OCI-LY1 (cell line): ENCODE data around the gene HOXC10.

Experiments used
- H2AFZ ChIP-seq: fragments of 200-600 bp; sonication (generic), shearing (Covaris generic); 2 replicates; pipeline ENCODE4 v1.6.0; 2014; ENCODE audit warnings: antibody characterized with exemption, mild to moderate bottlenecking, low read length
- H3F3A ChIP-seq: fragments of 200-600 bp; sonication (generic), shearing (Covaris generic); 2 replicates; pipeline ENCODE4 v1.6.0; 2014; ENCODE audit warnings: mild to moderate bottlenecking, antibody characterized with exemption, low read length, moderate library complexity; ENCODE audit not compliant: insufficient read depth
- H3K27ac ChIP-seq: fragments of 200-600 bp; sonication (generic); 2 replicates; pipeline ENCODE4 v1.5.1; 2014; ENCODE audit warnings: low read length, mixed run types, mild to moderate bottlenecking, low read depth; ENCODE audit not compliant: poor library complexity, severe bottlenecking
- H3K27me3 ChIP-seq: fragments of 200-600 bp; sonication (generic); 2 replicates; pipeline ENCODE4 v1.6.0; 2014; ENCODE audit warnings: antibody characterized with exemption, mild to moderate bottlenecking, low read length, moderate library complexity; ENCODE audit not compliant: insufficient read depth
- H3K36me3 ChIP-seq: fragments of 200-600 bp; sonication (generic); 2 replicates; pipeline ENCODE4 v1.6.1; 2014; ENCODE audit warnings: mild to moderate bottlenecking, antibody characterized with exemption, low read length, moderate library complexity, mixed read lengths; ENCODE audit not compliant: insufficient read depth
- H3K4me1 ChIP-seq: fragments of 200-600 bp; sonication (generic); 2 replicates; pipeline ENCODE4 v1.5.1; 2014; ENCODE audit warnings: mild to moderate bottlenecking, low read length, moderate library complexity; ENCODE audit not compliant: insufficient read depth, severe bottlenecking
- H3K4me2 ChIP-seq: fragments of 200-600 bp; sonication (generic), shearing (Covaris generic); 2 replicates; pipeline ENCODE4 v1.6.1; 2014; ENCODE audit warnings: low read length
- H3K4me3 ChIP-seq: fragments of 200-600 bp; sonication (generic); 2 replicates; pipeline ENCODE4 v1.5.1; 2014; ENCODE audit warnings: low read length, low read depth, mild to moderate bottlenecking, mixed read lengths; ENCODE audit not compliant: poor library complexity, severe bottlenecking
- H3K79me2 ChIP-seq: fragments of 200-600 bp; shearing (Covaris generic); 2 replicates; pipeline ENCODE4 v1.6.1; 2016; ENCODE audit warnings: mixed run types, low read length, mixed read lengths; ENCODE audit not compliant: insufficient read depth
- H3K9ac ChIP-seq: fragments of 200-600 bp; sonication (generic), shearing (Covaris generic); 2 replicates; pipeline ENCODE4 v1.6.1; 2014; ENCODE audit warnings: mild to moderate bottlenecking, low read length, mixed read lengths
- H3K9me2 ChIP-seq: fragments of 200-600 bp; sonication (generic), shearing (Covaris generic); 2 replicates; pipeline ENCODE4 v1.6.1; 2014; ENCODE audit warnings: low read depth, mild to moderate bottlenecking, low read length, mixed read lengths
- H3K9me3 ChIP-seq: fragments of 200-600 bp; shearing (Covaris generic); 2 replicates; pipeline ENCODE4 v1.6.1; 2014; ENCODE audit warnings: low read length, mixed read lengths
- H4K20me1 ChIP-seq: fragments of 200-600 bp; sonication (generic), shearing (Covaris generic); 2 replicates; pipeline ENCODE4 v1.6.0; 2016; ENCODE audit warnings: mild to moderate bottlenecking, low read length; ENCODE audit not compliant: insufficient read depth
- EZH2 ChIP-seq: fragments of 200-600 bp; sonication (generic), shearing (Covaris generic); IDR thresholded peaks from 2 replicates; pipeline ENCODE4 v1.8.0; 2017; ENCODE audit warnings: borderline replicate concordance, mixed run types, mild to moderate bottlenecking, antibody characterized with exemption, low read length, moderate library complexity, mixed read lengths
- TF ChIP-seq, protein P1 (sequence below): fragments of 200-600 bp; sonication (generic), shearing (Covaris generic); IDR thresholded peaks from 2 replicates; pipeline ENCODE4 v1.5.1; 2017; ENCODE audit warnings: mild to moderate bottlenecking, antibody characterized with exemption, low read length, moderate library complexity, mixed read lengths

The HOXC10 gene

GRCh38 chr12:53998900-53999236 lies 13.9 kb downstream of the HOXC10 start:
- Histone ChIP-seq H3K9me3 (no peaks in the 10 kb centered on the region), H4K20me1 (no peaks in the 10 kb centered on the region), H2AFZ (no peak overlapping the region), H3K4me3 (no peak overlapping the region), H3F3A (no peaks in the 10 kb centered on the region), H3K4me2 (no peak overlapping the region), H3K79me2 (no peaks in the 10 kb centered on the region), H3K27ac (no peak overlapping the region), H3K9me2 (no peaks in the 10 kb centered on the region), H3K4me1 (no peaks in the 10 kb centered on the region), H3K9ac (no peak overlapping the region), H3K36me3 (no peaks in the 10 kb centered on the region), H3K27me3 (peaks cover 16% of the 10 kb centered on the region; the same call in 1 of the 2 replicates)
- no peak for TF ChIP-seq EZH2
- TF ChIP-seq, protein P1, sequence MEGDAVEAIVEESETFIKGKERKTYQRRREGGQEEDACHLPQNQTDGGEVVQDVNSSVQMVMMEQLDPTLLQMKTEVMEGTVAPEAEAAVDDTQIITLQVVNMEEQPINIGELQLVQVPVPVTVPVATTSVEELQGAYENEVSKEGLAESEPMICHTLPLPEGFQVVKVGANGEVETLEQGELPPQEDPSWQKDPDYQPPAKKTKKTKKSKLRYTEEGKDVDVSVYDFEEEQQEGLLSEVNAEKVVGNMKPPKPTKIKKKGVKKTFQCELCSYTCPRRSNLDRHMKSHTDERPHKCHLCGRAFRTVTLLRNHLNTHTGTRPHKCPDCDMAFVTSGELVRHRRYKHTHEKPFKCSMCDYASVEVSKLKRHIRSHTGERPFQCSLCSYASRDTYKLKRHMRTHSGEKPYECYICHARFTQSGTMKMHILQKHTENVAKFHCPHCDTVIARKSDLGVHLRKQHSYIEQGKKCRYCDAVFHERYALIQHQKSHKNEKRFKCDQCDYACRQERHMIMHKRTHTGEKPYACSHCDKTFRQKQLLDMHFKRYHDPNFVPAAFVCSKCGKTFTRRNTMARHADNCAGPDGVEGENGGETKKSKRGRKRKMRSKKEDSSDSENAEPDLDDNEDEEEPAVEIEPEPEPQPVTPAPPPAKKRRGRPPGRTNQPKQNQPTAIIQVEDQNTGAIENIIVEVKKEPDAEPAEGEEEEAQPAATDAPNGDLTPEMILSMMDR = no peak

DNA sequence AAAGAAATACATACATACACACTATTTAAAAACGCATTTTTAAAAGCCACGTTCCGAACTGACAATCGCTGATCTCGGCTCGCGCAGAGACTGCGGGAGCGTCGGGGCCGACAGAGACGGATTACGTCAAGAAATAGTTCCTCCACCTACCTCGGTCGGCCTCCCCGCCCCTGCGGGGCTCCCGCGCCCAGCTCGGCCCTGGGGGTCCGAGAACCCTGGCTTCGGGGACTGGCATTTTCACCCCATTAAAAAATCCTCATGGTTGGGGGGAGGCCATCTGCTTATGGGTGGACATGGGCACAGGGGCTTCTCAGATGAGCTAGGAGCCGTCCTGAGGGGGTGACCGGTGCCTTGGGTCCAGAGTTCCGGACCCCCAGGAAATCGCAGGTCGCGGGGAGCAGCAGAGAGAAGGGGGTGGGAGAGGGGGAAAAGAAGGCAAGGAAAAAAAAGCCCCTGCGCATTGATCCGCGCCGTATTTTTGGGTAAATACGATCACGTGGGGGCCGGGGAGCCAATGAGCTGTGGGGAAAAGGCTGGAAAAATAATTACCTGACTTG lies 14.7 kb downstream of the HOXC10 start:
- Histone ChIP-seq H4K20me1 (no peaks in the 10 kb centered on the region), H3K79me2 (no peaks in the 10 kb centered on the region), H3F3A (no peaks in the 10 kb centered on the region), H2AFZ (no peak overlapping the region), H3K9me2 (no peaks in the 10 kb centered on the region), H3K27ac (no peak overlapping the region), H3K36me3 (no peaks in the 10 kb centered on the region), H3K4me1 (no peaks in the 10 kb centered on the region), H3K4me2 (no peak overlapping the region), H3K9me3 (no peaks in the 10 kb centered on the region), H3K4me3 (no peak overlapping the region), H3K9ac (no peak overlapping the region), H3K27me3 (peaks cover 16% of the 10 kb centered on the region; the same call in 1 of the 2 replicates)
- TF ChIP-seq, protein P1 = no peak
- no peak for TF ChIP-seq EZH2

DNA sequence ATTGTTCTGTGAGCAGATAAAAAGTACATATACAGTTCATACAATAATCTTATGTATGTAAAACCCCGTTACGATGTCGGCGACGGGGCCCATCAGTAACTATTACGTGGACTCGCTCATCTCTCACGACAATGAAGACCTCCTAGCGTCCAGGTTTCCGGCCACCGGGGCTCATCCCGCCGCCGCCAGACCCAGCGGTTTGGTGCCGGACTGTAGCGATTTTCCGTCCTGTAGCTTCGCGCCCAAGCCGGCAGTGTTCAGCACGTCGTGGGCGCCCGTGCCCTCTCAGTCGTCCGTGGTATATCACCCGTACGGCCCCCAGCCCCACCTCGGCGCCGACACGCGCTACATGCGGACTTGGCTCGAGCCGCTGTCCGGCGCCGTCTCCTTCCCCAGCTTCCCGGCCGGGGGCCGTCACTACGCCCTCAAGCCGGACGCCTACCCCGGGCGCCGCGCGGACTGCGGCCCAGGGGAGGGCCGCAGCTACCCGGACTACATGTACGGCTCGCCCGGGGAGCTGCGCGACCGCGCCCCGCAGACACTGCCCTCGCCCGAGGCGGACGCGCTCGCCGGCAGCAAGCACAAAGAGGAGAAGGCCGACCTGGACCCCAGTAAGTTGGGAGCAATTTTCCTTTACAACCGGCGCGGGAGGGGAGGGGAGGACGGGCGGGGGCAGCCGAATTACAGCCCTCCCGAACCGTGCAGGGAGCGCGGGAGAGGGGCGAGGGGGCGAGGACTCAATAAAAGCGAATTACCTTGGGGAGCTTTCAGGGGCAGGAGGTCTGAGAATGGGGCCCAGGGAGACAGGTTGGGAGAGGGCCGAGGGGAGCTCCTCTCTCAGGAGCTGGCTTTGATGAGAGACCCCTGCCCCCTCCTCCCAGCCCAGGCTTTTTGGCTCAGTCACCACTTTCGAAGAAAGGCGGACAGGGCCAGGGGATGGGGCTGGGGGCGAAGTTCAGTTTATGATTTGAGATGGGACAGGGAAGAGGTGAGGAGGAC lies 15.5 kb downstream of the HOXC10 start, which contains the start of gene HOXC9:
Gene HOXC9, plus strand, starts transcription at position 46 of the 999 bp plus-strand sequence. Its CDS starts 28 bp downstream, at position 74.
- no peaks in the 10 kb centered on the region for H3K9me2 ChIP-seq
- H3K4me1 ChIP-seq = no peaks in the 10 kb centered on the region
- no peak within 1 kb of the TSS for H3K9ac ChIP-seq
- TF ChIP-seq EZH2 = no peak
- TF ChIP-seq, protein P1 = no peak
- no peak within 1 kb of the TSS for H3K4me3 ChIP-seq
- H3K36me3 ChIP-seq = no peaks in the 10 kb centered on the region
- no peak within 1 kb of the TSS for H2AFZ ChIP-seq
- H3K27ac ChIP-seq = no peak within 1 kb of the TSS
- peaks cover 16% of the 10 kb centered on the region; the same call in 1 of the 2 replicates for H3K27me3 ChIP-seq
- H3K9me3 ChIP-seq = no peaks in the 10 kb centered on the region
- no peaks in the 10 kb centered on the region for H4K20me1 ChIP-seq
- no peaks in the 10 kb centered on the region for H3K79me2 ChIP-seq
- no peaks in the 10 kb centered on the region for H3F3A ChIP-seq
- H3K4me2 ChIP-seq = no peak within 1 kb of the TSS
